Smooth muscle cell of the brain vasculature (primary cell): ENCODE data around the gene PTPN1.

Source experiments
- DNase-seq: peaks from one replicate; pipeline ENCODE4 v3.0.0-alpha.2; 2012; ENCODE audit warnings: low read depth, low spot score

PTPN1 gene

GRCh38 chr20:50513169-50514034 lies 3.2 kb downstream of the PTPN1 start:
- no peak for DNase-seq

GRCh38 chr20:50514035-50514337 lies 3.8 kb downstream of the PTPN1 start:
- DNase-seq = no peak

GRCh38 chr20:50514750-50515149 lies 4.6 kb downstream of the PTPN1 start:
- DNase-seq = no peak

- DNase-seq = no peak
These were observed 5.4 kb downstream of the PTPN1 start for GRCh38 chr20:50515471-50516106.

- no peak for DNase-seq
These were observed 6.2 kb downstream of the PTPN1 start for GRCh38 chr20:50516180-50516934.

GRCh38 chr20:50516935-50517816 lies 7.0 kb downstream of the PTPN1 start:
- no peak for DNase-seq

GRCh38 chr20:50517817-50518154 lies 7.6 kb downstream of the PTPN1 start:
- DNase-seq = no peak

- no peak for DNase-seq
These were observed 8.1 kb downstream of the PTPN1 start for GRCh38 chr20:50518270-50518721.

- no peak for DNase-seq
These were observed 9.0 kb downstream of the PTPN1 start for GRCh38 chr20:50519036-50519762.

- no peak for DNase-seq
These were observed 10.2 kb downstream of the PTPN1 start for GRCh38 chr20:50520222-50520880.

- no peak for DNase-seq
These were observed 11.3 kb downstream of the PTPN1 start for GRCh38 chr20:50521221-50522052.

- DNase-seq = no peak
These were observed 12.0 kb downstream of the PTPN1 start for GRCh38 chr20:50522053-50522674.

- no peak for DNase-seq
These were observed 13.5 kb downstream of the PTPN1 start for GRCh38 chr20:50523552-50524167.

- DNase-seq = no peak
These were observed 15.5 kb downstream of the PTPN1 start for GRCh38 chr20:50525681-50526080.

GRCh38 chr20:50526403-50526989 lies 16.3 kb downstream of the PTPN1 start:
- DNase-seq = no peak

- DNase-seq = no peak
These were observed 17.0 kb downstream of the PTPN1 start for GRCh38 chr20:50527068-50527605.

- DNase-seq = no peak
These were observed 17.9 kb downstream of the PTPN1 start for GRCh38 chr20:50528129-50528528.

- no peak for DNase-seq
These were observed 18.7 kb downstream of the PTPN1 start for GRCh38 chr20:50528804-50529351.
